HFF-Myc (cell line): ENCODE data around the gene COL4A1.

Source experiments
- DNase-seq: peaks from one replicate; pipeline ENCODE4 v3.0.0-alpha.2; 2011; ENCODE audit warnings: low read depth; ENCODE audit errors: extremely low read depth
- H3K4me3 ChIP-seq: replicated peaks from 2 replicates; pipeline ENCODE4 v1.5.1; 2011; ENCODE audit warnings: low read depth, mild to moderate bottlenecking, control low read depth, low read length
- TF ChIP-seq, protein P1 (sequence below): IDR thresholded peaks from 2 replicates; pipeline ENCODE4 v1.5.1; 2012; ENCODE audit warnings: mild to moderate bottlenecking, low read depth, low read length, control low read depth; ENCODE audit errors: missing control alignments

The COL4A1 gene

DNA sequence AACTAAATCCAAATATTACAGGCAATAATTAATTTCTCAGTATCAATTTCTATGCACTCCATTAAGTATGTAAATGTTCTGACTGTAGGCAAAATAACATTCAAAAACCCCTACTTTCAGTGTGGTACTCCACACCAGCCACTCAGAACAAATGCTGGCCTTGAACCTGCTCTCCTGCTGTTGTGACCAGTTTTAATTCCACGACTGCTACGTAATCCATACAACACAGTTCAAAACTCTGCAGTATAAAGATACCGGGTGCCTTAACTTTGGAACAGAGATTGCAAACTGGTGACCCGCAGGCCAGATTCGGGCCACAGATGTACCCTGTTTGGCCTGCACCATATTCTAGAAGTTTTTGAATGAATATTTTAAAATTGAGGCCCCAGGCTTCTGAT, 30.4 kb downstream of the COL4A1 start:
- H3K4me3 ChIP-seq, result no peak overlapping the region
- TF ChIP-seq, protein P1, sequence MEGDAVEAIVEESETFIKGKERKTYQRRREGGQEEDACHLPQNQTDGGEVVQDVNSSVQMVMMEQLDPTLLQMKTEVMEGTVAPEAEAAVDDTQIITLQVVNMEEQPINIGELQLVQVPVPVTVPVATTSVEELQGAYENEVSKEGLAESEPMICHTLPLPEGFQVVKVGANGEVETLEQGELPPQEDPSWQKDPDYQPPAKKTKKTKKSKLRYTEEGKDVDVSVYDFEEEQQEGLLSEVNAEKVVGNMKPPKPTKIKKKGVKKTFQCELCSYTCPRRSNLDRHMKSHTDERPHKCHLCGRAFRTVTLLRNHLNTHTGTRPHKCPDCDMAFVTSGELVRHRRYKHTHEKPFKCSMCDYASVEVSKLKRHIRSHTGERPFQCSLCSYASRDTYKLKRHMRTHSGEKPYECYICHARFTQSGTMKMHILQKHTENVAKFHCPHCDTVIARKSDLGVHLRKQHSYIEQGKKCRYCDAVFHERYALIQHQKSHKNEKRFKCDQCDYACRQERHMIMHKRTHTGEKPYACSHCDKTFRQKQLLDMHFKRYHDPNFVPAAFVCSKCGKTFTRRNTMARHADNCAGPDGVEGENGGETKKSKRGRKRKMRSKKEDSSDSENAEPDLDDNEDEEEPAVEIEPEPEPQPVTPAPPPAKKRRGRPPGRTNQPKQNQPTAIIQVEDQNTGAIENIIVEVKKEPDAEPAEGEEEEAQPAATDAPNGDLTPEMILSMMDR, result no peak
- no peak for DNase-seq

DNA sequence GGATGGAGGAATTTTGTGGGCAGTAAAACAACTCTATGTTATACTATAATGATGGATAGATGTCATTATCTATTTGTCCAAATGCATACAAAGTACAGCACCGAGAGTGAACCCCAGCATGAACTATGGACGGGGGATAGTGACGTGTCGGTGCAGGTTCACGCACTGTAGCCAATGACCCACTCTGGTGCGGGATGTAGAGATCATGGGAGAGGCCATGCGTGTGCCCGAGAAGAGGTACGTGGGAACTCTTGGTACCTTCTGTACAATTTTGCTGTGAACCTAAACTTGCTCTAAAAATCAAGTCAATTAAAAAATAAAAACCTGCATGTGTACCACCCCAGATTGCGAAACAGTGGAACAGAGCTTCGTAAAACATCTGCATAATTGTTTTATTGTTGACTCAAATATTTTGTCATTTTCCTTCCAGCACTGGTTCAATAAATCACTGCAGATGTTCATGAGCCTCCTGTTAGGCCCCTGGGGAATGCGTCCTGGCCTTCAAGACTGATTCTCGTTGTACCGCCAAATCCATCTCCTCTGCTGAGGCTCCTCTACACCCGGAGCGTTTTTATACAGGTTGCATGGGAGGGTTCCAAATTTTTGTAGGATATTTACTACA, 30.9 kb downstream of the COL4A1 start:
- TF ChIP-seq, protein P1, result no peak
- DNase-seq, result no peak
- H3K4me3 ChIP-seq, result no peak overlapping the region

DNA sequence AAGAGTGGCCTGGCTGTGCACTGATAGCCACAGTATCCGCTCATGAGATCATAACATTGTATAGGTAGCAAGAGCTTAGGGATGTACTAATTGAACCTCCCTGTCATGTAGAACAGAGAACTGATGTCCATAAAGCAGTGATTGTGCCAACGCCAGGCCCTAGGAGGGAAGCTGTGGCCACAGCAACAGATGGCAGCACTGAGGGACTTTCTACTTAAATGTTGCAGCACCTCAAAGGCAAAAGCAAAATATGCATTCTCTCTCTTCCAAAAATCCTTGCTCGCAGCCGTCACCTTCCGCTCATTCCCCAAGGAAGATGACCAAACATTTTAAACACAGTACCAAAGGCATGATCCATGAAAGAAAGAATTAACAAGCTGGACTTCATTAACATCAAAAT, 32.3 kb downstream of the COL4A1 start:
- no peak for DNase-seq
- H3K4me3 ChIP-seq, result no peak overlapping the region
- TF ChIP-seq, protein P1, result peak; percentile 27

DNA sequence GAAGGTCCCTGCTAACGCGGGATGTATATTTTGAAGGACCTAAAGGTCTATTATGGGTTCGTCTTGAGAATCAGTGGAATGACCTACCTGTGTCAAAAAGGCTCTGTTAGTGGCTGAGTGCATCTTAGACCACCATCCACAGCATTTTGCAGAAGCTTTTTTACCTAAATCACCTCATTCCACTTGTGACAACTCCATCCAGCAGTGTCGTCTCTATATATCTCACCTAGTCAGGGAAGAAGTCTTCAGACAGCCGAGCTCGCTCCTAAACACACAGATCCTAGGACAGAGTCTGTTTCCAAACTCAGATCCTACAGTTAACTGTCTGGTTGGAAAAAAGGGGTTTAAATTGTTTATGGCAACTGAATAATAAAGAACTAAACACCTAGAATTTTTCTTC, 33.7 kb downstream of the COL4A1 start:
- DNase-seq, result no peak
- TF ChIP-seq, protein P1, result no peak
- no peak overlapping the region for H3K4me3 ChIP-seq

DNA sequence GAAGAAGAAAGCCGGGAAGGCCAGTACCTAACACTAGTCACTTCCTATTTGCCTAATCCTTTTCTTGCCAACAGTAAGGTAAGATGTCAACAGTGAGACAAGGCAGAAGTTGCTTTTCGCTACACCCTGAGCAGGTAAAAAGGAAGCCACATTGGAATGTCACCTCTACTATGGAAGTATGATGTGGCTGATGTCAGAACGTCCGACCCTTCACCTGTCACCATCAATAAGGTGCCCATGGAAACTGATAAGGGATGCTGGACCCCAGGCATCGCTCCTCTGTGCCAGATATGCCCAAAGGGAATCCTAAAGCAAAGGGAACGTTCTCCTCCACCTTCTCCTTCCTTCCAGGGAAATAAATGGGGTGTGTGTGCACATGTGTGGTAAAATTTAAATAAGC, 34.3 kb downstream of the COL4A1 start:
- DNase-seq, result no peak
- no peak overlapping the region for H3K4me3 ChIP-seq
- TF ChIP-seq, protein P1, result no peak

DNA sequence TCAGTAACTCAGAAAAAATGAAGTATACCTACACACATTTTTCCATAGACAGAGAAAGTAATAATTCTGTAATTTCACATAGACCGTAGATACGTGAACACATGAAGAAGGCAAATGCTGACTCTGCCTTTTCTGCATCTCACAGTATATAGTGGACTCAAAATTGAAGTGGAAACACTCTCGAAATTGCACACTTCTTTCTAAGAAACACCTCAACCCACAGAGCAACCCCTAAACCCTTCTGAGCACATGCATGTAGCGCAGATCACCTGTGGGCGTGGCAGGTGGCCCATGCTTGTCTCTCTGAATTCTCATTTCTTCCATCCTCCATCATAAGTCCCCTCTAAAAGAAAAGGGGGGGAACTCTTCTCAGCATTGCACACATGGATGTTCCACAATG, 34.7 kb downstream of the COL4A1 start:
- TF ChIP-seq, protein P1, result no peak
- no peak overlapping the region for H3K4me3 ChIP-seq
- no peak for DNase-seq

DNA sequence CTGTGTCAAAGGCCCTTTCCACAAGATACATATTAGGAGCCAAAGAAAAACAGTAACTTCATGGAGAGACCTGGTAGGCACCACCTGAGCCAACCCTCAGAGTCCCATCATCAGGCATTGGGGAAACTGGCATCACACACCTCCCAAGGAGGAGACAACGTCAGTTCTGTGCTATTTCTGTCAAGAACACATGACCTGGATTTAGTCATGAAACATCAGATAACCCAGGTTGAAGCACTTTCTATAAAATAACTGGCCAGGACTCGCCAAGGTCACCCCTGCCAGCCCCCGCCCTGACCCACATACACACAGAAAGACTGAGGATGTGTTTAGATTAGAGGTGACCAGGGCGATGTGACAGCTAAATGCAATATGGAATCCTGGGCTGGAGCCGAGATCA, 35.6 kb downstream of the COL4A1 start:
- TF ChIP-seq, protein P1, result no peak
- no peak overlapping the region for H3K4me3 ChIP-seq
- no peak for DNase-seq
